MG63 (cell line): ENCODE measurements around the gene LGI1. TPM values are rescaled to one million over a fixed set of nuclear protein-coding genes. Genes with fewer than 3 reads are reported as not detected.

Source experiments
- DNase-seq: peaks from one replicate; pipeline ENCODE4 v3.0.0-alpha.2; 2020
- H3K27me3 ChIP-seq: fragments of 250-450 bp; sonication (Bioruptor Pico); 2 replicates; pipeline ENCODE4 v1.5.1; 2020; ENCODE audit warnings: mild to moderate bottlenecking, moderate library complexity
- H3K36me3 ChIP-seq: fragments of 250-450 bp; sonication (Bioruptor Pico); 2 replicates; pipeline ENCODE4 v1.5.1; 2020; ENCODE audit warnings: mild to moderate bottlenecking, moderate library complexity
- H3K4me3 ChIP-seq: fragments of 250-450 bp; sonication (Bioruptor Pico); 2 replicates; pipeline ENCODE4 v1.5.1; 2020; ENCODE audit warnings: mild to moderate bottlenecking, moderate library complexity
- H3K9me3 ChIP-seq: fragments of 250-450 bp; sonication (Bioruptor Pico); 2 replicates; pipeline ENCODE4 v1.5.1; 2020; ENCODE audit warnings: mild to moderate bottlenecking, moderate library complexity
- total RNA-seq: library from RNA; depleted of rRNA; stranded (reverse); fragments of >200 nt; shearing (Covaris generic); gene quantifications from 2 replicates; pipeline ENCODE4 v1.2.3, GENCODE V29; 2014; ENCODE audit warnings: low replicate concordance

The LGI1 gene
- total RNA-seq, 1 experiment from 2014 or later: not detected

DNA sequence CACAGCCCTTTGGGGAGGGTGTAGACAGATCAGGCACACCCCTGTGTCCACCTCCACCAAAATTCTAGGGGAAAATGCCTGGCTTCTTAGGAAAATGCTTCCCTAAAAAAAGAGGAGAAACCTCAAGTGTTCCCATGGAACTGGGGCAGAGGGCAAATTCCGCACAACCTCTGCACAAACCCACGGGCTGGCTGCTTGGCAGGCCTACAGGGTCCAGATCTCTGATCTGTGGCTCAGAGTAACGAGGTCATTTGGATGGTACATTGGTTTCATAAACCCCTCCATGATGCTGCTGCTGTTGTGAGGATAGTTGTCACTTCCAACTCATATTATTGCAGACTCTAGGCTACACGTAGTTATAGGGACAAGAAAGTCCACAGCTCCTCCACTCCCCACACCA is 16.0 kb downstream of the LGI1 start:
- Histone ChIP-seq H3K9me3 (no peaks in the 10 kb centered on the region), H3K4me3 (no peak overlapping the region), H3K36me3 (no peaks in the 10 kb centered on the region), H3K27me3 (0 out of 2 replicates have a peak, but pooled peaks cover 2% of the 10 kb centered on the region)
- no peak for DNase-seq

DNA sequence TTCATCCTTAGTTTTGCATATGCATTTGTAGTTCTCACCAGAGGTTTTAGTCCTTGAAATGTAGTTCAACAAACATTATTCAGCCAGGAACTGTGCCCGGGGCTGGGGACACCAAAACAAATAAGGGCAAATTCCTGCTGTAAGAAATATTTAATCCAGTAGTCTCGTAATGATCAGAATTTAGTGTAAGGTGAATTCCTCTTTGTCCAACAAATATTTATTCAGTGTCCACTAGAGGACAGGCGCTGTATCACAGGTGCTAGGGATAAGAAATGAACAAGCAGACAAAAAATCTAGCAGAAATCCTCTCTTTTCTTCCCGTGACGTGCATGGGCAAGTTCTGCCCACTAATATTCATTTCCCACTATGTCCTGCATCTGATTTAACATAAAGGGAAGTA is 17.6 kb downstream of the LGI1 start:
- H3K9me3 ChIP-seq: no peaks in the 10 kb centered on the region
- H3K36me3 ChIP-seq: no peaks in the 10 kb centered on the region
- no peak for DNase-seq
- no peak overlapping the region for H3K4me3 ChIP-seq
- 0 out of 2 replicates have a peak, but pooled peaks cover 2% of the 10 kb centered on the region for H3K27me3 ChIP-seq

DNA sequence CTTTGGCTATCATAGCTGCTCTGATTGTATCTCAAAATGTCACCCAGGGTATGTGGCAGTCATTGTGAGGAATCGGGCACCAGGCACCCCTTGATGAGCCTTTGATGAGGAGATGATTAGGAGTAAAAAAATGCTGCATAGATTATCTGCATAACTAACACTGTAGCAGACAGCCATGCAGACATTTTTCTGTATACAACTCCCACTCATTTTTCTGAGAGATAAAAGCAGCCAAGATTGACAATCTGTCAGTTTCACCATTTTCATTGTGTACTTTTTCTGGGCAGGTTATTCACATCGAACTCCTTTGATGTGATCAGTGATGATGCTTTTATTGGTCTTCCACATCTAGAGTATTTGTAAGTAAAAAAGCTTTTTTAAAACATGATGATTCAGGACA is 19.4 kb downstream of the LGI1 start:
- H3K36me3 ChIP-seq: no peaks in the 10 kb centered on the region
- H3K27me3 ChIP-seq: 0 out of 2 replicates have a peak, but pooled peaks cover 2% of the 10 kb centered on the region
- no peaks in the 10 kb centered on the region for H3K9me3 ChIP-seq
- no peak overlapping the region for H3K4me3 ChIP-seq
- DNase-seq: no peak

DNA sequence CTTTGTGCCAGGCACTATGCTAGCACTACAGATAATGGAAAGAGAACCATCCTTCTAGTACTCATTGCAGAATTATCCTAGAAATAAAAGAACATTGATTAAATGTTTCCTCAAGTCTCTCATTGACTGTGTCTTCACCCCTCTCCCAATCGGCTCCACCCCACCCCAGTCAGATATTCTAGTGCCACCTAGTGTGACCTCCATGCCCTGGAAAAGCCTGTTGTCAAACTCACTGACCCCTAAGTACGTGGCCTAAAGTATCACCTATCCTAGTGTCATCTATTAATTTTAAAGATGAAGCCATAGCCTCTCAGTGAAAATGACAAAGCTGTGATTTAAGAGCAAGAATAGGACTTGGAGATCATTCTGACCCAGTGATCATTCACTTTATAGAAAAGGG is 26.3 kb downstream of the LGI1 start:
- no peak for DNase-seq
- Histone ChIP-seq H3K4me3 (no peak overlapping the region), H3K36me3 (no peaks in the 10 kb centered on the region), H3K27me3 (no peaks in the 10 kb centered on the region), H3K9me3 (no peaks in the 10 kb centered on the region)

DNA sequence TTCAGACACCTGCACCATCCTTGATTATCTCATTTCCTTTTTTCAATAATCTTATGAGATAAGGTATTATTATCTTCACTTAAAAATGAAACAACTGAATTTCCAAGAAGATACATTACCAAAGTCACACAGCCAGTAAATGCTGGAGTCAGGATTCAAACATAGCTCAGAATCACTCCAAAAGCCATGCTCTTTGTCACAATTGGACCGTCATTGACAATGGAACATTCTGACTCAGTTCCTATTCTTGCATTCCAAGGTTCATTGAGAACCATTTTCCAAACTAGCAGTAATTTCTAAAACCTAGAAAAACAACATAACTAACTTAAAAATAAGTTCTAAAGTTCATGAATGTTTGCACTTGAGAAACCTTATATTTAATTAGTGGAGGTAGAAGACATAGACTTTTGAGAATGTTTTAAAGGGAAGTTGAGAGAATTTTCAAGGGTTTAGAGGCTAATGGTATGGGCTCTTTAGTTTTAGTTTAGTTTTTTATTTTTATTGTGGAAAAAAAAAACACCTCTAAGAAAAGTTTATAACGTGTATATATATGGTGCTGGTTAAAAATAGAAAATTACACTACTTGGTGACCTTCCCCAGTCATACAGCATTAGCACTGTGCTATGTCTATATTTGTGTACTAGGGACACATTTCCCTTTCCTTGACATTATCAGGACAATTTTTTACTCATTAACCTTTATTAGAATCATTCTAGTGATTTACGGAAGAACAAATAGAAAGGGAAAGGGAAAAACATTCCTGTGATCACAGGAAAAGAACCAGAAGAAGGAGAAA is 30.9 kb downstream of the LGI1 start:
- no peaks in the 10 kb centered on the region for H3K9me3 ChIP-seq
- H3K36me3 ChIP-seq: no peaks in the 10 kb centered on the region
- no peaks in the 10 kb centered on the region for H3K27me3 ChIP-seq
- no peak overlapping the region for H3K4me3 ChIP-seq
- DNase-seq: no peak

DNA sequence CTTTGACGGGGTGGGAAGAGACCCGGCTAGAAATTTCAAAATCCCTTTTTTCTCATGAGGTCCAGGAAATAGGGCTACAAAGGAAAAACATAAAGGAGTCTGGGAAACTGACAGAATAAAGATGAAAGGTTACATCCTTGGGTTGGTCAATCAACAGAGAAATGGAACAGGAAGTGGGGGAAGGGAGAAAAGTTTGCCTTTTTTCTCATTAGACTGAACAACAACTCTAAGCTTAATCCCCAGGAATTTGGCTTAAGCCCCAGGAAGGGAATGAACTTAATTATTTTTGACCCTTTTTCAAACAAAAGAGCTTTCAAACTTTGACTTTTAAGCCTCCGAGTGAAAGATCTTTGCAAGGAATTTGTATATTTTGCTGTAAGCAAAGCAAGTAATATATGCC is 32.7 kb downstream of the LGI1 start:
- Histone ChIP-seq H3K4me3 (no peak overlapping the region), H3K9me3 (no peaks in the 10 kb centered on the region), H3K27me3 (no peaks in the 10 kb centered on the region), H3K36me3 (no peaks in the 10 kb centered on the region)
- no peak for DNase-seq

DNA sequence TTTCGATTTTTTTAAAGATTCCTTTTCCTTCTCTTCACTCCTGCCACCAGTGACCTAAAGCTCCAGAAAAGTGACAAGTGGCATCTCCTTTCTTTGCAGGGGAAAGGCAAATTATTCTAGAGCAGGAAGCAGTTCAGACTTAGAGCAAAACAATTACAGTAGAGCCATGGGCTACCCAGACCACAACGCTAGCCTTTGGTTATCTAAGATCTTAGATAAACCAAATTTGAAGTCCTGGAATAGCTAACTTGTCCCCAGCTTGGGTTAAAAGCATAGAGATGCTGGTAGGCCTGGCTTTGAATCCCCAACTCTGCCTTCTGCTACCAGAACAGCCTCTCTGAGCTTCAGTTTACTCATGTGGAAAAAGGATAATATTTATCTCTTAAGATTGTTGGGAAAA is 38.4 kb downstream of the LGI1 start:
- no peaks in the 10 kb centered on the region for H3K9me3 ChIP-seq
- H3K27me3 ChIP-seq: no peaks in the 10 kb centered on the region
- no peaks in the 10 kb centered on the region for H3K36me3 ChIP-seq
- no peak overlapping the region for H3K4me3 ChIP-seq
- DNase-seq: no peak

DNA sequence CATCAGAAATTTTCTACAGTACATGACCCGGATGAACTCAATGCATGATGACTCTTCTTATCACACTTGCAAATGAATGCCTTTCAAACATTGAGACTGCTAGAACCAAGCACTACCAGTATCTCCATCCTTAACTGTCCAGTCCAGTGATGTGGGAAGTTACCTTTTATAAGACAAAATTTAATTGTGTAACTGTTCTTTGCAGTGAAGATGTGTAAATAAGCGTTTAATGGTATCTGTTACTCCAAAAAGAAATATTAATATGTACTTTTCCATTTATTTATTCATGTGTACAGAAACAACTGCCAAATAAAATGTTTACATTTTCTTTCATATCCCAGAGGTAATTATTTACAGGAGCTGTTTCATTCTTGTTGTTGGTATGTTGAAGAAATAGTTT is 40.1 kb downstream of the LGI1 start:
- Histone ChIP-seq H3K9me3 (no peaks in the 10 kb centered on the region), H3K4me3 (no peak overlapping the region), H3K27me3 (peaks cover 2% of the 10 kb centered on the region; the same call in 1 of the 2 replicates), H3K36me3 (no peaks in the 10 kb centered on the region)
- no peak for DNase-seq

DNA sequence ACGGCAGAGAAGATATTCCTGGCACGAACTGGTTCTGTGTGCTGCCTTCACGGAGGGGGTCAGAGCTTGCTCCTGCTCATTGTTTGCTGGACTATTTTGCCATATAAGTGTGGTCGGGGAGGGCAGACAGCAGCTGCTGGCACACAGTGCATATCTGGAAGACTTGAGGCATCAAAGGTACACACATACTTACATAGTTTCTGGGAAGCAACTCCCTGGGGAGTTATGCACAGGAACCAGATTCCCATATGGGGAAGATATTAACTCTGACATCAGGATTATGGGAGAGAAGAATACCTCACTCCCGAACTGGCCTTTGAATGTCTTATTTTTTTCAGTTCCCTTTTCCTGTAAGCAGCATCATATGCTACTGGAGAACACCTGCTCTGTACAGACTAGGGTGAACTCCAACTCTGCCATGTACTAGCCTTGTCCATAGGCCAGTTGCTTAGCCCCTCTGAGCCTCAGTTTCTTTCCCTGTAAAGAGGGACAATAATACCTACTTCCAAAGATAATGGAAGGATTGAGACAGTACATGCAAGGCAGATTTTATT is 41.5 kb downstream of the LGI1 start:
- no peaks in the 10 kb centered on the region for H3K36me3 ChIP-seq
- no peak for DNase-seq
- no peaks in the 10 kb centered on the region for H3K9me3 ChIP-seq
- peaks cover 2% of the 10 kb centered on the region for H3K27me3 ChIP-seq
- no peak overlapping the region for H3K4me3 ChIP-seq

DNA sequence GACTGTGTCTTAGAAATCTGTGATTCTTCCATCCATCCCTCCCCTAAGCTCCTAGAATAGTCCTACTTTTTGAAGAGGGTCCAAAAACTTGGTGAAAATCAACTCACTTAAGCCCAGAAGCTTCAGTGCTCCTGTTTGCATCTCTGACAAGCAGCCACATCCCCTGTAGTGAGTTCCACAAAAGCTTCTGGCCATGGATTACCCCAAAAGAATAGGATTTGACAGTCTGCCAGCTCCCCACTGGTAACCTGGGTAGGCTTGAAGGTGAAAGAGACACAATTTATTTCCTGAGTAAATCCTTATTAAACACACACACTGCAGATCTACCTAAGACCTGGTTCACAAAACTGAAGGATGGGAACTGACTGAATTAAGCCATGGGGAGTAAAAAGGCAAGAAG is 46.5 kb downstream of the LGI1 start:
- Histone ChIP-seq H3K36me3 (no peaks in the 10 kb centered on the region), H3K27me3 (peaks cover 2% of the 10 kb centered on the region), H3K4me3 (no peak overlapping the region), H3K9me3 (no peaks in the 10 kb centered on the region)
- no peak for DNase-seq

DNA sequence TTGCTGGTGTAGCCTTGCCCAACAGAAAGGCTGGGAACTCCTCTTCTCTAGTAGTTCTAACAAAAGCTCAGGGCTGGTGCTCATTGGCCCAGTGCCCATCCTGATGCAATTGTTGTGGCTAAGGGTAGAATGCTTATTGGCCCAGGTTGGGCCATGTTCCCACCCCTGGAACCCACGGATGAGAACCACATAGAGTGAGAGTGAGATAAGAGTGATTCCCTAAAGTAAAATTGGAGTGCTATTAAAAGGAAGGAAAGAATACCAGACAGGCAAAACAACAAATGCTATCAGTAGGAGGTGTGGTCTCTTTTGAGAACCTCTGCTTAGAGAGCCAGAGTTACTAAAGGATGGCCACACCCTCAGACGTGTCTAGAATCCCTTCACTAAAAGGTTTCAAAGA is 49.2 kb downstream of the LGI1 start:
- Histone ChIP-seq H3K36me3 (no peaks in the 10 kb centered on the region), H3K27me3 (no peaks in the 10 kb centered on the region; the same call in none of the 2 replicates), H3K9me3 (no peaks in the 10 kb centered on the region), H3K4me3 (no peak overlapping the region)
- peak; percentile 38 for DNase-seq

DNA sequence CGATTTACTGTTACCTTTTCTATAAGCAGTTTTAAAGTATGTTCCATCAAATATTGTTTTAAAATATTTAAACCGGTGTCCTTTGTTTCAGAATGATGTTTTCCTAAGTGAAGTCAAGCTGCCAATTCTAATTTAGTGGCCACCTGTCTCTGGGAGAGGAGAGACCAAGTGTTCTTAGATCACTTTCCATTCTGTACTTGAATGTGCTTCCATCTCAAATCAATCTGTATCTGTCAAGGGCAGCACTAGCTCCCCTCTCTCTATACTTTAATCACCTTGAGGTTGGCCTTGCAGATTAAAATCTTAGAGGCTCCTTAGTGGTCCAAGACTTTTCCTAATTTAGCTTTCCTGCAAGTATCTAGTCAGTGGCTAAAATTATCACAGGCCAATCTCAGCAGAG is 49.6 kb downstream of the LGI1 start:
- H3K27me3 ChIP-seq: no peaks in the 10 kb centered on the region; the same call in 1 of the 2 replicates
- H3K9me3 ChIP-seq: no peaks in the 10 kb centered on the region
- H3K36me3 ChIP-seq: no peaks in the 10 kb centered on the region
- H3K4me3 ChIP-seq: no peak overlapping the region
- no peak for DNase-seq

DNA sequence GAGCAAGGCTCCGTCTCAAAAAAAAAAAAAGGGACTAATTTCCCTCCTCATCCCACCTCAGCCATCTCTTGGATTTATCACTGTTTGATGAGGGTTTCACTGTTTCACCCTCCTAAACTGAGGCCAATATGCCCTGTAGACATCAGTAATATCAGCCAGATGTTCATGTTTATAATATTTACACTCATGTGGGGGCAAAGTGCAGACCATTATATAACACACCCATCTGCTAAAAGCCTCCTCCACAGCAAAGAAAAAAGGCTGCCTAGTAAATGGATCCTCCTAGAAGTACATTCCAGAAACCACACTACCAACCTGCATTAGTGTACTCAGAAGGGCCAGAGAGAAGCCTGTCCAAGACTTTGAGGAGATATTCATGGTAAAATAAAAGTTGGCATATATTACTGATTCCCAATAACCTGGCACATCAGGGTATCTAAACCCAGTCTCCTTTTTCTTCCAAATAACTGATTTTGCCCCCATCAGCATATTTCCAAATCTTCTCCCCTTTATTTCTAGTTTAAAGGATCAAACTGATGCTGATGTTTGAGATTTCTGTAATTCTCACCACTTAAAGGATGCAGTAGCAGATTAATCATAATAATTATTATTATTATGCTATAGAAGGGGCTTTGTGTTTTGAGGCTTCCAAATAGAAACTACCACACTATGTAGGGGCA is 55.1 kb downstream of the LGI1 start:
- Histone ChIP-seq H3K27me3 (no peaks in the 10 kb centered on the region), H3K9me3 (no peaks in the 10 kb centered on the region), H3K4me3 (no peak overlapping the region), H3K36me3 (no peaks in the 10 kb centered on the region)
- no peak for DNase-seq

DNA sequence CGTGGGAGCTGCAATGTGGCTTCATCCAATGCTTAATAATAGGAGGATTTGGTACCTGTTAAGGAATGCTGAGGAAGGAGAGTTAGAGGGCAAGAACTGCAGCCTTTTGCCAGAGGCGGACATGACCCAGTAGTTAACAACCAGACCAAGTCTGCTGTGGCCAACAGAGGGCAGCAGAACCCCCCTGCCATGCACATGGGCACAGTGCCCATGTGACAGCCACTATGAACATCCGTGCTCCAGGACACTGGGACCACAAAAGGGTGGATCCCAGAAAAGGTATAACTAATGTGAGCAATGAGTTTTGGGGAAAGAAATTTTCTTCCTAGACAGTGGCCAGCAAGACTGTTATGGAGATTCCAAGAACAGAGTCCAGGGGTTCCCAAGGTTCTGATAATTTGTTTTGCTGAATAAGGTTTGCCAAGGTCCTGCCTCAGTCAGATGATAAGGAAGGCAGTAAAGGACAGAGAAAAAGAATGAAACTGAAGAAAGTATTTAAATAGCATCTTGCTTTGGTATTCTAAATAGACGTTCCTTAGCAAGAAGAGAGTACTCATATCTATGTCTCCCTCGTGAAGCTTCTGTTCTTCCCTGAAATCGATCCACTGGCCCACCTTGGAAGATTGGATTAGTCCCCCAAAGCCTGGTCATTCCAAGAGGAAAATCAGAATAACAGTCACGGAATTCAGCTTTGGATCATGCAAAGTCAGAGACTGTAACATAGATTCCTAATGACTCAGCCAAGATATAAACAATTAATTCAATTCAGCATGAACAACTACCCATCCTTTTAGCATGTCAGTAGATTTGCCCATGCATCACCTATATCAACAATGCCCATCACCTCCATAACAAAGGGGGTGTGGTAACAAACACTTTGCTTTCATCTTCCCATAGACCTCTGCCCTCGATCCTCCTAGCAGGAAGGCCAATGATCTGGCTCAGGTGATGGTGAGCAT is 56.0 kb downstream of the LGI1 start:
- Histone ChIP-seq H3K27me3 (no peaks in the 10 kb centered on the region), H3K36me3 (no peaks in the 10 kb centered on the region), H3K9me3 (no peaks in the 10 kb centered on the region), H3K4me3 (no peak overlapping the region)
- DNase-seq: peak; percentile 53

DNA sequence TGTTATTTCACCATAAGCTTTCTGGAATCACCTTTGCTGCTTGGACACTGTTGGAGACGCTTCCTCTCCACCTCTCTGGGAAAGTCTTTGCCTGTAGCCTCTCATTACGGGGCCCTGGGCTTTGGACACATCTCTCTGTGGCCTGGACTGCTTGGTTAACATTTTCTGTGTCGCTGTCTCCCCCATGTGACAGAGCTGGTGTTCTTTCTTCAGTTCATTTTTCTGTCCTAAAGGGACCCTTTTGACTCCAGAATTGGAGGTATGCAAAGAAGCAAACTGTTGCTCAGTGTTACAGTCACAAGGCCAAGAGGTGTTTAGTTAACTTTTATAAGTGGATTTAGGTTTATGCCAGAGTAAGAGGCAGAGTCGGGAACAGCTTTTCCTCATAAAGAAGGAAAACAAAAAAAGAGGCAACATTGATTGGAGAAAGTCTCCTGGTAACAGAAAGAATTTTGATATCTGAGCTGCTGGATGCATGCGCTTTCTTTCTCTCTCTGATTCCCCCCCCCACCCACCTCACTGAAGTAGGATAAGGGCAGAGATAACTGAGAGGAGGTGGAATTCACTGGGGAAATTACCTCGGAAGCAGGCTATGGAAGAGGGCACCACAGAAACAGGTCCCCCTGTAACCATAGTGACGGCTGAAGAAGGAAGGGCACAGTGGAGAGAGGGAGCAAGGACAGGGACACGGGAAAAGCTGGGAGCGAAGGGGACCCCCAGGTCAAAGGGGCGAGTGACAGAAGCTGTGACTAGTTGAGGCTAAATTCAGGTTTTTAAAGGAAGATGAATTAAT is 57.8 kb downstream of the LGI1 start:
- H3K4me3 ChIP-seq: no peak overlapping the region
- DNase-seq: peak; percentile 10
- no peaks in the 10 kb centered on the region for H3K36me3 ChIP-seq
- no peaks in the 10 kb centered on the region for H3K27me3 ChIP-seq
- H3K9me3 ChIP-seq: no peaks in the 10 kb centered on the region

DNA sequence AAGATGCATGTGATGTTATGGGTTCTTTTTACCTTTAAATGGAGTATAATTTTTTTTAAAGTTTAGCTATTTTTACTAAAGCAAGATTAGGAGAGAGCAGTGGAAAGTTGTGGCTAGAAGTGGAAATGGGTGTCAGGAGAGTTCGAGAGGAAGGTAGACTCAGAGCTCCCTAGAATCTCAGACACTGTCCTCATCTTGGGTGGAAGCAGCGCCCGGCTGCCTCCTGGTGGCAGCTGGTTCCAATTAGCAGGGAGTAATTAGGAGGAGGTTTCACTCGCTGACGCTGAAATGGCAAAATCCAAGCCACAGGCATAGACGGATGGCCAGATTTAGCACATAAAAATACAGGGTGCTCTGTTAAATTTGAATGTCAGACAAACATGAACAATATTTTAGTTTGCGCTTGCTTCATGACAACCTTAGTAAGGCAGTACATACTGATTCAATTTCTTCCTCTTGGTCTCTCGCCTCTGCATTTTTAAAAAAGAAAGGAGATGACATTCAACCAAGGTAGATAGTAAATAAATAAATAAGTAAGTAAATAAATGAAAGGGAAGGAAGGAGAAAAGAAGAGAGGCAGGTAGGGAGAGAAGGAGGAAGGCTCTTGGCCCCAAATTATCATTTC is 58.5 kb downstream of the LGI1 start:
- DNase-seq: peak; percentile 61
- no peaks in the 10 kb centered on the region for H3K36me3 ChIP-seq
- no peaks in the 10 kb centered on the region for H3K27me3 ChIP-seq
- no peaks in the 10 kb centered on the region for H3K9me3 ChIP-seq
- no peak overlapping the region for H3K4me3 ChIP-seq
